ENCODE results near the gene TRIM60.

GRCh38 chr4:165009493-165010227 is 22.1 kb upstream of the TRIM60 start:
- TF ChIP-seq POLR2AphosphoS5 (IDR thresholded peaks at IDR 0.05; ENCODE audit: low read depth) (no peak), JUNB (IDR thresholded peaks at IDR 0.05; ENCODE audit: unreplicated experiment) (no peak), EZH2 (IDR thresholded peaks at IDR 0.05; ENCODE audit: low read depth, unreplicated experiment) (no peak), NANOG (IDR thresholded peaks at IDR 0.05; ENCODE audit: borderline replicate concordance) (no peak), CREB1 (CRISPR knock-in tag; IDR thresholded peaks at IDR 0.05; ENCODE audit: low read depth) (no peak), REST (IDR thresholded peaks at IDR 0.05; ENCODE audit: unreplicated experiment) (no peak), STAT1 (IDR thresholded peaks at IDR 0.05; ENCODE audit: unreplicated experiment) (no peak), EZH2phosphoT487 (IDR thresholded peaks at IDR 0.05; ENCODE audit: unreplicated experiment) (no peak)
- TF ChIP-seq, protein P1, sequence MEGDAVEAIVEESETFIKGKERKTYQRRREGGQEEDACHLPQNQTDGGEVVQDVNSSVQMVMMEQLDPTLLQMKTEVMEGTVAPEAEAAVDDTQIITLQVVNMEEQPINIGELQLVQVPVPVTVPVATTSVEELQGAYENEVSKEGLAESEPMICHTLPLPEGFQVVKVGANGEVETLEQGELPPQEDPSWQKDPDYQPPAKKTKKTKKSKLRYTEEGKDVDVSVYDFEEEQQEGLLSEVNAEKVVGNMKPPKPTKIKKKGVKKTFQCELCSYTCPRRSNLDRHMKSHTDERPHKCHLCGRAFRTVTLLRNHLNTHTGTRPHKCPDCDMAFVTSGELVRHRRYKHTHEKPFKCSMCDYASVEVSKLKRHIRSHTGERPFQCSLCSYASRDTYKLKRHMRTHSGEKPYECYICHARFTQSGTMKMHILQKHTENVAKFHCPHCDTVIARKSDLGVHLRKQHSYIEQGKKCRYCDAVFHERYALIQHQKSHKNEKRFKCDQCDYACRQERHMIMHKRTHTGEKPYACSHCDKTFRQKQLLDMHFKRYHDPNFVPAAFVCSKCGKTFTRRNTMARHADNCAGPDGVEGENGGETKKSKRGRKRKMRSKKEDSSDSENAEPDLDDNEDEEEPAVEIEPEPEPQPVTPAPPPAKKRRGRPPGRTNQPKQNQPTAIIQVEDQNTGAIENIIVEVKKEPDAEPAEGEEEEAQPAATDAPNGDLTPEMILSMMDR (conservative IDR thresholded peaks at IDR 0.05; ENCODE audit: low read depth in 2 of 2): no peak
- TF ChIP-seq, protein P2, sequence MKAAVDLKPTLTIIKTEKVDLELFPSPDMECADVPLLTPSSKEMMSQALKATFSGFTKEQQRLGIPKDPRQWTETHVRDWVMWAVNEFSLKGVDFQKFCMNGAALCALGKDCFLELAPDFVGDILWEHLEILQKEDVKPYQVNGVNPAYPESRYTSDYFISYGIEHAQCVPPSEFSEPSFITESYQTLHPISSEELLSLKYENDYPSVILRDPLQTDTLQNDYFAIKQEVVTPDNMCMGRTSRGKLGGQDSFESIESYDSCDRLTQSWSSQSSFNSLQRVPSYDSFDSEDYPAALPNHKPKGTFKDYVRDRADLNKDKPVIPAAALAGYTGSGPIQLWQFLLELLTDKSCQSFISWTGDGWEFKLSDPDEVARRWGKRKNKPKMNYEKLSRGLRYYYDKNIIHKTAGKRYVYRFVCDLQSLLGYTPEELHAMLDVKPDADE (IDR thresholded peaks at IDR 0.05): no peak
